Endothelial cell of umbilical vein (primary cell): ENCODE results near the gene CFAP161. TPM values are rescaled to one million over a fixed set of nuclear protein-coding genes. Genes with fewer than 3 reads are reported as not detected.

Source experiments
- BruUV-seq: library from RNA; stranded (reverse); fragments of 400-500 nt; replicated peaks from 2 replicates; lab custom pipeline; 2021; lab: Mats Ljungman, UMichigan
- CTCF ChIA-PET: fragments of 300-600, 350-600 bp; sonication (Branson Sonifier 250); formaldehyde crosslinking; loops from one replicate; lab custom pipeline; 2021; ENCODE audit warnings: antibody characterized with exemption, inconsistent platforms; lab: Charles Lee
- POLR2A ChIA-PET: fragments of 300-600, 350-600 bp; sonication (Branson Sonifier 250); formaldehyde crosslinking; loops from one replicate; lab custom pipeline; 2021; ENCODE audit warnings: antibody characterized with exemption, inconsistent platforms; lab: Charles Lee
- DNase-seq: peaks from one replicate; pipeline ENCODE4 v3.0.0-alpha.2; 2011; ENCODE audit warnings: low read depth, low spot score
- FAIRE-seq: peaks from 2 replicates; lab custom pipeline; 2011; peaks lifted over from hg19 to GRCh38; lab: Jason Lieb, UNC
- H2AFZ ChIP-seq: 2 replicates; pipeline ENCODE4 v1.6.0; 2012; ENCODE audit warnings: low read depth, low read length, control low read depth, inconsistent platforms
- H3K27ac ChIP-seq: 2 replicates; pipeline ENCODE4 v1.5.1; 2011; ENCODE audit warnings: low read depth, mild to moderate bottlenecking, control low read depth, low read length, moderate library complexity; ENCODE audit not compliant: insufficient read depth
- H3K27me3 ChIP-seq, 2 experiments: 2 replicates each; pipeline versions ENCODE4 v1.6.0 to v1.6.1; 2011; ENCODE audit warnings: low read length in 2 of 2, mixed read lengths in 1 of 2; ENCODE audit not compliant: control insufficient read depth in 2 of 2, insufficient read depth in 2 of 2
- H3K36me3 ChIP-seq, 2 experiments: 2 replicates in 1 of 2; 3 replicates in 1 of 2; pipeline ENCODE4 v1.5.1; 2011; ENCODE audit warnings: low read length in 2 of 2, mild to moderate bottlenecking in 1 of 2, moderate library complexity in 1 of 2; ENCODE audit not compliant: control insufficient read depth in 2 of 2, insufficient read depth in 2 of 2; ENCODE audit errors: extremely low read depth in 1 of 2
- H3K4me1 ChIP-seq: 3 replicates; pipeline ENCODE4 v1.5.1; 2011; ENCODE audit warnings: mild to moderate bottlenecking, low read length; ENCODE audit not compliant: control insufficient read depth, insufficient read depth; ENCODE audit errors: extremely low read depth
- H3K4me2 ChIP-seq: 2 replicates; pipeline ENCODE4 v1.6.1; 2011; ENCODE audit warnings: low read length, control low read depth, mixed read lengths; ENCODE audit not compliant: insufficient read depth
- H3K4me3 ChIP-seq, 3 experiments: fragments of 200-600 bp in 1 of 3; sonication (generic), shearing (Covaris generic) in 1 of 3; replicated peaks in 1 of 3; 2 replicates each; pipeline ENCODE4 v1.5.1; 2011 to 2016; ENCODE audit warnings: control low read depth in 3 of 3, low read length in 3 of 3, mild to moderate bottlenecking in 2 of 3, inconsistent platforms in 1 of 3, low read depth in 1 of 3, moderate library complexity in 1 of 3; ENCODE audit not compliant: insufficient read depth in 1 of 3
- H3K79me2 ChIP-seq: 2 replicates; pipeline ENCODE4 v1.6.0; 2012; ENCODE audit warnings: low read length, inconsistent platforms; ENCODE audit not compliant: control insufficient read depth, insufficient read depth
- H3K9ac ChIP-seq: replicated peaks from 2 replicates; pipeline ENCODE3; 2011; ENCODE audit warnings: low read length, control low read depth; ENCODE audit not compliant: insufficient read depth; ENCODE audit errors: extremely low read depth
- H3K9me1 ChIP-seq: replicated peaks from 3 replicates; pipeline ENCODE4 v1.6.0; 2011; ENCODE audit warnings: mild to moderate bottlenecking, low read length; ENCODE audit not compliant: control insufficient read depth, insufficient read depth; ENCODE audit errors: extremely low read depth
- H3K9me3 ChIP-seq: replicated peaks from 2 replicates; pipeline ENCODE4 v1.5.1; 2012; ENCODE audit warnings: low read length, inconsistent platforms; ENCODE audit not compliant: control insufficient read depth, insufficient read depth
- H4K20me1 ChIP-seq: replicated peaks from 2 replicates; pipeline ENCODE3; 2011; ENCODE audit warnings: mild to moderate bottlenecking, low read length; ENCODE audit not compliant: control insufficient read depth, insufficient read depth; ENCODE audit errors: extremely low read depth
- CTCF ChIP-seq, 2 donors: IDR thresholded peaks; 1 replicate in 1 of 2; 2 replicates in 1 of 2; pipeline ENCODE4 v1.5.1; 2011; ENCODE audit warnings: low read length in 2 of 2, mild to moderate bottlenecking in 2 of 2, moderate library complexity in 2 of 2, control low read depth in 1 of 2, inconsistent platforms in 1 of 2, low read depth in 1 of 2; ENCODE audit not compliant: insufficient read depth in 1 of 2; ENCODE audit errors: extremely low read depth in 1 of 2
- EZH2 ChIP-seq: IDR thresholded peaks from 2 replicates; pipeline ENCODE4 v1.6.1; 2012; ENCODE audit warnings: borderline replicate concordance, low read depth, mild to moderate bottlenecking, moderate library complexity, low read length, inconsistent platforms; ENCODE audit not compliant: severe bottlenecking
- FOS ChIP-seq: IDR thresholded peaks from 2 replicates; pipeline ENCODE4 v1.6.1; 2011; ENCODE audit warnings: mild to moderate bottlenecking, low read length, moderate library complexity, borderline replicate concordance; ENCODE audit not compliant: insufficient read depth
- GATA2 ChIP-seq: IDR thresholded peaks from 2 replicates; pipeline ENCODE4 v1.7.0; 2011; ENCODE audit warnings: low read depth, mild to moderate bottlenecking, moderate library complexity, mixed read lengths, low read length; ENCODE audit not compliant: insufficient read length, insufficient read depth
- POLR2A ChIP-seq: IDR thresholded peaks from 2 replicates; pipeline ENCODE4 v1.6.1; 2012; ENCODE audit warnings: low read depth, mild to moderate bottlenecking, control low read depth, low read length
- dilution Hi-C: fragments of 300-500 bp; cut with MboI; formaldehyde crosslinking; loops from one replicate; pipeline ENCODE4 v1.15.0; 2019; ENCODE audit warnings: low sequenced_read_pairs; ENCODE audit not compliant: extremely low pct_ligation_motif_present
- intact Hi-C: fragments of 100-400 bp; cut with micrococcal nuclease; formaldehyde crosslinking; loops from one replicate; pipeline ENCODE4 v1.10.0; 2022
- polyA plus RNA-seq, 4 experiments: library from polyadenylated mRNA; depleted of rRNA in 3 of 4; stranded (reverse) in 3 of 4; unstranded in 1 of 4; fragments of >200 nt; gene quantifications; 2 replicates each; pipeline versions ENCODE4 v1.2.1 to v1.2.3, GENCODE V29; 2011 to 2012; ENCODE audit warnings: missing spikeins in 1 of 4
- total RNA-seq: library from RNA; stranded (reverse); gene quantifications from 2 replicates; pipeline ENCODE4 v1.2.3, GENCODE V29; 2021

CFAP161 gene
- total and polyA plus RNA-seq, 2 donors (not counting 3 experiments of a cell fraction or from before 2014, with no cell fraction given): 0.08 TPM; not detected in 1

DNA sequence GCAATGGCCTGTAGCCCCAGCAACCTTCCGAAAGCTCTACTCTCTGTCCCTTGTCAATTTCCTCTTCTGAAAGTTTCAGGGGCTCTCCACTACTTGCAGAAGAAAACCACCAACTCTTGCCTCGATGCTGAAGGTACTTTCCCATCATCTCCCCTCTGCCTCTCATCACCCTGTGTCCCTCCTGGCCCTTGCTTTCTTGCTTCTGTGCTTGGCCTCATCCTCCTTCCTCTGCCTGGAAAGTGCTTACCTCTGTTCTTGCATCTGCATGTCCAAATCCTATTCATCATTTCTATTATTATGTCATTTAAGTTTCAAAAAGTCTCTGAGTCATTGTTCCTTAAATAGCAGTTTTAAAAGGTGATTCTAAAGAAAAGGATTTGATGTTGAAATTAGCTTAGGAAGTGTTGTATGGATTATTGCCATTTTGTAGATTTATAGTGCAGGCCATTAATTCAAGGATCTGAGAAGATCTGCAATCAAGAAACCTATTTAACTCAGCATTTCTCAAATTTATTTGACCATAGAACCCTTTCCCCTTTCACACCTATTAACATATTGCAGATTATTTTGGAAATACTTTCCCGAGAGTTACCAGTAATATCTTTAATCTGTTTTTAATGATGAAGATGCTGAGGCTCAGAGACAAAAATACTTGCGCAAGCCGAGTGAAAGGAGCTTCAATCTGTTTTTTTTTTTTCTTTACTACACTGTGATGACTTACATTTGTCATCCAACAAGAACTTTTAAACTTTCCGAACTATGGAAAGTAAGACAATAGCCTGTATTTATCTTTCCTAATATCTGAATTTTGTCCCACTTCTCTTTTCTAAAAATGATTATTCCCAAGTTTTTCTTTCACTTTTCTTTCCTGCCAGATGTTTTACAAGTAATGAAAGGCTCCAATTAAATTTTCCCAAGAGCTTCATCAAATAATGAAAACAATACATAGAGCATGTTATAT is 22.3 kb upstream of the CFAP161 start:
- POLR2A ChIA-PET: no interaction called here
- dilution Hi-C loops (no loop called here), intact Hi-C loops (no loop called here)
- DNase-seq: no peak
- Histone ChIP-seq H3K9me1 (no peaks in the 10 kb centered on the region), H3K4me3 (no peak overlapping the region), H3K4me1 (peaks cover 16% of the 10 kb centered on the region), H3K4me2 (no peak overlapping the region), H3K79me2 (no peaks in the 10 kb centered on the region), H4K20me1 (no peaks in the 10 kb centered on the region), H3K9me3 (no peaks in the 10 kb centered on the region), H3K36me3 (no peaks in the 10 kb centered on the region), H3K9ac (no peak overlapping the region), H3K27me3 (peaks cover 0 to 2% of the 10 kb centered on the region in 2 experiments), H2AFZ (no peak overlapping the region), H3K27ac (no peak overlapping the region)
- TF ChIP-seq POLR2A: no peak
- no peak for TF ChIP-seq EZH2
- TF ChIP-seq GATA2: no peak
- no peak for TF ChIP-seq CTCF (IDR thresholded peaks at IDR 0.05; ENCODE audit: extremely low read depth in 1 of 2, insufficient read depth in 1 of 2, low read depth in 1 of 2, low read length in 2 of 2)
- TF ChIP-seq FOS: no peak
- BruUV-seq: no TSS peak
- FAIRE-seq: no peak
- CTCF ChIA-PET: interaction anchor here (1.3 to 5.1 kb wide), 4 partner anchors 13 to 154 kb away, joined by 4 to 50 read pairs (median 18); no protein-coding TSS in a partner anchor
